Vagina (tissue), 2 donors: Measurements from ENCODE around the gene GNL1. TPM values are rescaled to one million over a fixed set of nuclear protein-coding genes. Genes with fewer than 3 reads are reported as not detected.
A peak's percentile ranks its signal among the peaks of the same experiment; 100 is the strongest.
"Not testable (repeated sequence)": the region's sequence is repeated elsewhere in the genome, so short reads cannot be mapped to it uniquely, and the experiment has no call there.

Experiments used
- DNase-seq, 2 donors: peaks; one replicate each; pipeline ENCODE4 v3.0.0-alpha.2; 2017; ENCODE audit errors: extremely low spot score in 2 of 2
- H3K27ac ChIP-seq: fragments of 200-600 bp; sonication (generic); one replicate; pipeline ENCODE4 v1.5.1; 2019
- H3K27me3 ChIP-seq: fragments of 200-600 bp; sonication (generic); one replicate; pipeline ENCODE4 v1.5.1; 2019
- H3K36me3 ChIP-seq, 2 donors: fragments of 200-600 bp; sonication (generic); one replicate each; pipeline ENCODE4 v1.5.1; 2017 to 2019
- H3K4me1 ChIP-seq: fragments of 200-600 bp; sonication (generic); one replicate; pipeline ENCODE4 v1.5.1; 2019
- H3K4me3 ChIP-seq, 2 donors: fragments of 200-600 bp; sonication (generic); 1 replicate in 1 of 2; 2 replicates in 1 of 2; pipeline ENCODE4 v1.5.1; 2016 to 2019
- H3K9me3 ChIP-seq: fragments of 200-600 bp; sonication (generic); one replicate; pipeline ENCODE4 v1.5.1; 2019
- CTCF ChIP-seq, 3 experiments: fragments of 450-650 bp in 2 of 3; fragments of 200-600 bp in 1 of 3; sonication (generic) in 1 of 3; IDR thresholded peaks; one replicate each; pipeline ENCODE4 v1.5.1; 2017 to 2019; ENCODE audit warnings: antibody characterized with exemption in 3 of 3, mild to moderate bottlenecking in 2 of 3, moderate library complexity in 2 of 3
- POLR2A ChIP-seq, 2 donors: fragments of 450-650 bp; IDR thresholded peaks; one replicate each; pipeline ENCODE4 v1.6.1; 2017; ENCODE audit warnings: antibody characterized with exemption in 2 of 2, mild to moderate bottlenecking in 2 of 2, moderate library complexity in 2 of 2
- POLR2AphosphoS5 ChIP-seq, 2 donors: sonication (generic); formaldehyde crosslinking; IDR thresholded peaks; one replicate each; pipeline ENCODE4 v1.9.0; 2017; ENCODE audit warnings: antibody characterized with exemption in 2 of 2, mild to moderate bottlenecking in 2 of 2, low read depth in 1 of 2; ENCODE audit not compliant: insufficient read depth in 1 of 2
- intact Hi-C: fragments of 100-400 bp; cut with DNase I; formaldehyde crosslinking; loops from one replicate; pipeline ENCODE4 v1.15.1; 2023
- microRNA counts, 2 donors: library from miRNA; unstranded; fragments of <30 nt; microRNA quantifications; one replicate each; lab custom pipeline; 2016 to 2017
- microRNA-seq: library from miRNA; unstranded; fragments of <30 nt; microRNA quantifications from one replicate; pipeline ENCODE4, GENCODE V29; 2017; ENCODE audit warnings: borderline number of aligned reads, borderline replicate concordance
- small RNA-seq: library from RNA; depleted of rRNA; stranded (forward); fragments of <200 nt; gene quantifications from one replicate; pipeline ENCODE3, GENCODE V24; 2016
- total RNA-seq: library from RNA; depleted of rRNA; stranded (reverse); fragments of >200 nt; gene quantifications from one replicate; pipeline ENCODE4 v1.2.3, GENCODE V29; 2016

Gene GNL1
- total RNA-seq, 1 donor from 2014 or later, result 24.1 TPM

- Histone ChIP-seq H3K27ac (peak overlapping the region; percentile 59), H3K36me3 (peaks cover 0 to 34% of the 10 kb centered on the region in 2 donors), H3K9me3 (no peaks in the 10 kb centered on the region), H3K4me3 (no peak overlapping the region), H3K4me1 (peaks cover 43% of the 10 kb centered on the region), H3K27me3 (no peaks in the 10 kb centered on the region)
- no peak for DNase-seq
- intact Hi-C loops, result no loop called here
- TF ChIP-seq POLR2AphosphoS5 (IDR thresholded peaks at IDR 0.05; ENCODE audit: insufficient read depth in 1 of 2, low read depth in 1 of 2) (no peak), CTCF (IDR thresholded peaks at IDR 0.05) (no peak), POLR2A (IDR thresholded peaks at IDR 0.05) (no peak)
These were observed 60.3 kb downstream of the GNL1 start for GRCh38 chr6:30495993-30496392.

- H3K4me3 ChIP-seq, intact Hi-C loops, DNase-seq, H3K27me3 ChIP-seq, H3K27ac ChIP-seq, H3K9me3 ChIP-seq: not testable (repeated sequence)
- Histone ChIP-seq H3K36me3 (peaks cover 0 to 43% of the 10 kb centered on the region in 2 donors), H3K4me1 (peaks cover 52% of the 10 kb centered on the region)
These were observed 61.2 kb downstream of the GNL1 start for GRCh38 chr6:30495060-30495459.

GRCh38 chr6:30494291-30494861 is 61.9 kb downstream of the GNL1 start:
- Histone ChIP-seq H3K4me1 (peaks cover 53% of the 10 kb centered on the region), H3K36me3 (peaks cover 0 to 43% of the 10 kb centered on the region in 2 donors), H3K9me3 (no peaks in the 10 kb centered on the region), H3K4me3 (no peak overlapping the region), H3K27me3 (no peaks in the 10 kb centered on the region), H3K27ac (peak overlapping the region; percentile 3)
- TF ChIP-seq CTCF (IDR thresholded peaks at IDR 0.05), result no peak
- no peak for TF ChIP-seq POLR2AphosphoS5 (IDR thresholded peaks at IDR 0.05; ENCODE audit: insufficient read depth in 1 of 2, low read depth in 1 of 2)
- no peak for TF ChIP-seq POLR2A (IDR thresholded peaks at IDR 0.05)
- no peak for DNase-seq
- intact Hi-C loops, result no loop called here

GRCh38 chr6:30493643-30494250 is 62.5 kb downstream of the GNL1 start:
- peak overlapping the region; percentile 3 for H3K27ac ChIP-seq
- intact Hi-C loops, result no loop called here
- H3K27me3 ChIP-seq, result no peaks in the 10 kb centered on the region
- no peak for DNase-seq
- peaks cover 53% of the 10 kb centered on the region for H3K4me1 ChIP-seq
- H3K4me3 ChIP-seq, result no peak overlapping the region
- TF ChIP-seq CTCF (IDR thresholded peaks at IDR 0.05), result no peak
- peaks cover 0 to 43% of the 10 kb centered on the region in 2 donors for H3K36me3 ChIP-seq
- H3K9me3 ChIP-seq, result no peaks in the 10 kb centered on the region

- TF ChIP-seq CTCF (IDR thresholded peaks at IDR 0.05) (no peak), POLR2AphosphoS5 (IDR thresholded peaks at IDR 0.05; ENCODE audit: insufficient read depth in 1 of 2, low read depth in 1 of 2) (no peak), POLR2A (IDR thresholded peaks at IDR 0.05) (no peak)
- no peak for DNase-seq
- H3K4me3 ChIP-seq, result peak overlapping the region; percentile 98 to 100
- peaks cover 0 to 43% of the 10 kb centered on the region in 2 donors for H3K36me3 ChIP-seq
- H3K4me1 ChIP-seq, result peaks cover 53% of the 10 kb centered on the region
- no peaks in the 10 kb centered on the region for H3K9me3 ChIP-seq
- H3K27ac ChIP-seq, result peak overlapping the region; percentile 100
- H3K27me3 ChIP-seq, result no peaks in the 10 kb centered on the region
- intact Hi-C loops, result no loop called here
These were observed 64.0 kb downstream of the GNL1 start for GRCh38 chr6:30491991-30492952.

MicroRNA genes within 50 kb of the gene (microRNA counts, 767-probe panel; counts per million panel counts)
- 238 to 261 counts per million in 2 donors for microRNA hsa-miR-877-5p (lab: Ali Mortazavi, UCI)

Small RNA genes within 50 kb of the gene (microRNA-seq; reads per million reads assigned to microRNA genes)
- 49.3 reads per million, percentile 43 among the genes with 10 or more reads in this experiment for gene MIR877

Small RNA genes within 50 kb of the gene (small RNA-seq; reads per million reads assigned to genes)
- gene MIR877, result 1.4 reads per million, percentile 39 among the genes with 10 or more reads in this experiment

Other genes with a start within 250 kb of the GNL1 start
- gene TRIM39, start 229.6 kb downstream of the GNL1 start, total RNA-seq, result 10.1 TPM
- 152 TPM for gene RPP21, start 211.3 kb downstream of the GNL1 start, total RNA-seq
- gene HLA-E, start 67.0 kb downstream of the GNL1 start, total RNA-seq, result 618 TPM
- 5.9 TPM for gene PRR3, start 806 bp upstream of the GNL1 start, total RNA-seq
- gene ABCF1, start 15.0 kb upstream of the GNL1 start, total RNA-seq, result 29.5 TPM
- 52.5 TPM for gene PPP1R10, start 60.8 kb upstream of the GNL1 start, total RNA-seq
- gene MRPS18B, start 61.4 kb upstream of the GNL1 start, total RNA-seq, result 21.6 TPM
- 13.3 TPM for gene ATAT1, start 70.4 kb upstream of the GNL1 start, total RNA-seq
- 15.7 TPM for gene C6orf136, start 90.6 kb upstream of the GNL1 start, total RNA-seq
- 24.8 TPM for gene DHX16, start 116.5 kb upstream of the GNL1 start, total RNA-seq
- gene PPP1R18, start 130.2 kb upstream of the GNL1 start, total RNA-seq, result 42.5 TPM
- gene NRM, start 134.5 kb upstream of the GNL1 start, total RNA-seq, result 6.1 TPM
- gene MDC1, start 160.8 kb upstream of the GNL1 start, total RNA-seq, result 12.3 TPM
- 293 TPM for gene TUBB, start 163.9 kb upstream of the GNL1 start, total RNA-seq
- 165 TPM for gene FLOT1, start 186.2 kb upstream of the GNL1 start, total RNA-seq
- 40.5 TPM for gene IER3, start 188.1 kb upstream of the GNL1 start, total RNA-seq